Adipose tissue (tissue), 3 donors: ENCODE data around the gene PCGF2. TPM values are rescaled to one million over a fixed set of nuclear protein-coding genes. Genes with fewer than 3 reads are reported as not detected.

Experiments
- H3K27ac ChIP-seq: one replicate; pipeline ENCODE4 v1.5.1; 2013; ENCODE audit warnings: low read depth, low read length
- WGBS, 3 donors: extraction: QIAGEN DNeasy Blood & Tissue Kit; methylation state at CpG; one replicate each; pipeline ENCODE4 v1.1.7; 2013; 5-methylcytosine and 5-hydroxymethylcytosine counted together
- polyA plus RNA-seq, 3 donors: library from polyadenylated mRNA; stranded (reverse); fragments of 200-250 nt; gene quantifications; one replicate each; pipeline ENCODE4 v1.2.3, GENCODE V29; 2013
- donor health status: healthy with polysubstance abuse.
- donor health status: Bipolar disorder and iron deficiency.
- donor health status: healthy.

PCGF2 gene
- polyA plus RNA-seq, 3 donors = 10.9 to 61.1 (median 15.8) TPM

GRCh38 chr17:38709864-38710603 is 38.1 kb downstream of the PCGF2 start:
- WGBS, 3 donors = 70 to 83% (median 78%) methylated on average over 13 of the region's 13 CpGs

DNA sequence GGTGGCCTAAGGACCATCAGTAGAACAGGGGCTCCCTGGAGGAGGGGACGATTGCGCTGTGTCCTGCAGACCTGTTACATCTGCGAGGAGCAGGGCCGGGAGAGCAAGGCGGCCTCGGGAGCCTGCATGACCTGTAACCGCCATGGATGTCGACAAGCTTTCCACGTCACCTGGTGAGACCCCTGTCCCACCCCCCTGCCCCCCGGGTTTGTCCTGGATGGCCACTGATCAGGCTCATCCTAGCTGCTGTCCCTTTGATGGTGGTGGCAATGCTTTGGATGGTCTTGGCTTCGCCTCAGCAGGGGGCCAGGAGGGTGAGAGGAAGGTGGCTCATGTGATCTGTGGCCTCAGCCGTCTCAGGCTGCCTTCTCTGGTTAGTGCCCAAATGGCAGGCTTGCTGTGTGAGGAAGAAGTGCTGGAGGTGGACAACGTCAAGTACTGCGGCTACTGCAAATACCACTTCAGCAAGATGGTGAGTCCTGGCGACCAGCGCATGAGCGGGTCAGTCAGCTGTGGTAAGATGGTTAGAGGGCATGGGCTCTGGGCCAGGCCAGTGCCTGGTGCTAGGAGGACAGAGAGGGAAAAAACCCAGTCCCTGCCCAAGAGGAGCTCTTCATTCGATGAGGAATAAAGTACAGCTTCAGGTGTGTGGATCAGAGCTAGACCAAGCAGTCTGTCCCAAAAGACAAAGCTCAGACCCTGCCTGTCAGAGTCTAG is 38.9 kb downstream of the PCGF2 start:
- WGBS, 3 donors = 90 to 92% (median 92%) methylated on average over 18 of the region's 18 CpGs
- no peak overlapping the region for H3K27ac ChIP-seq

More at GRCh38 chr17:38709864-38710603, 38.1 kb downstream of the PCGF2 start:
- no peak overlapping the region for H3K27ac ChIP-seq

GRCh38 chr17:38707678-38708351 is 40.3 kb downstream of the PCGF2 start:
- no peak overlapping the region for H3K27ac ChIP-seq
- 78 to 81% (median 79%) methylated on average over 21 of the region's 21 CpGs for WGBS, 3 donors

- WGBS, 3 donors = 6 to 17% (median 16%) methylated on average over 20 of the region's 20 CpGs
- no peak overlapping the region for H3K27ac ChIP-seq
Measured at GRCh38 chr17:38706505-38707216, 41.5 kb downstream of the PCGF2 start.

DNA sequence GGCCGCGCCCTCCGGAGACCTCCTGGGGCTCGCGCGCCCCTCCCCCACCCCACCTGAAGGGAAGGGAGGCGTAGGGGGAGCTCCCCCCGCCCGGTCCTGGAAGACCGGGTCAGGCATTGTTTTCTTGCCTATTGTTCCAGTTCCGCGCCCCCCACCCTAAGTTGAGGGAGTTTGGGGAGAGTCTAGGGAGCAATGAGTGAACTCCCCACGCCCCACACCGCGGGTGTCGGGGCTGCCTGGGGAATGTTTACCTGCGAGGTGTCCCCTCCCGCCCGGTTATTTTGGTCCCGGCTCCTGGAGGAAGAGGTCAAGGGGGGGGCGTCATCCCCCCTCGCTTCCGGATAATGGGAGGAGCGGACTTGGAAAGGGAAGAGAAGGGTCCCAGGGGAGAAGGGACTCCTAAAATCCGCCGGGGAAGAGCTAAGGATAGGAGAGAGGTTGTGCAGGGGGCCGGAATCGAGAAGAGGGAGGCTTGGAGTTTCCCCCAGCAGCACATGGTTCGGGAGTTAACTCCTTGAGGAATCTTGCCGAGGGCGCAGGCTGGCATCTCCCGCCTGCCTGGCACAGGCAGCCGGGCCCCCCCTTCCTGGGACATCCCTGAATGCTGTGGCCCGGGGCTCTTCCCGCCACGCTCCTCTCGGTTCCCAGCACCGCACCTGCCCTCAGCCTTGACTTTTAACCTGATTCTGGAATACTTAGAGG is 42.2 kb downstream of the PCGF2 start:
- peak overlapping the region; percentile 25 for H3K27ac ChIP-seq
- WGBS, 3 donors = 0 to 1% (median 1%) methylated on average over 34 to 38 of the region's 38 CpGs

DNA sequence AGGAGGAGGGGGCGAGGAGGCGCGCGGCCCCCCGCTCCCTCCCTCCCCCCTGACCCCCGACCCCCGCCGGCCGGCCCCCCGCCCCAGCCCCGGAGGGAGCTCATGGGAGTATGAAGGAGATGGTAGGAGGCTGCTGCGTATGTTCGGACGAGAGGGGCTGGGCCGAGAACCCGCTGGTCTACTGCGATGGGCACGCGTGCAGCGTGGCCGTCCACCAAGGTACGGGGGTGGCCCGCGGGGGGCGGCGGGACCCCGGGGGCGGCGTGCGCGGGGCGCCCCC is 42.7 kb downstream of the PCGF2 start:
- H3K27ac ChIP-seq = peak overlapping the region; percentile 25
- 0 to 1% (median 0%) methylated on average over 9 to 30 of the region's 32 CpGs for WGBS, 3 donors

- 1% methylated on average over 50 to 93 of the region's 100 CpGs for WGBS, 3 donors
- H3K27ac ChIP-seq = peak within 1 kb of the TSS; percentile 79
Measured at GRCh38 chr17:38704606-38705522, 43.3 kb downstream of the PCGF2 start, which contains the start of gene MLLT6. Gene MLLT6 (plus strand): TSS chr17:38705273. CDS start chr17:38705633, 360 bp downstream.

GRCh38 chr17:38703742-38704605 is 44.2 kb downstream of the PCGF2 start:
- 0 to 1% (median 0%) methylated on average over 46 to 50 of the region's 50 CpGs for WGBS, 3 donors
- H3K27ac ChIP-seq = peak overlapping the region; percentile 79

DNA sequence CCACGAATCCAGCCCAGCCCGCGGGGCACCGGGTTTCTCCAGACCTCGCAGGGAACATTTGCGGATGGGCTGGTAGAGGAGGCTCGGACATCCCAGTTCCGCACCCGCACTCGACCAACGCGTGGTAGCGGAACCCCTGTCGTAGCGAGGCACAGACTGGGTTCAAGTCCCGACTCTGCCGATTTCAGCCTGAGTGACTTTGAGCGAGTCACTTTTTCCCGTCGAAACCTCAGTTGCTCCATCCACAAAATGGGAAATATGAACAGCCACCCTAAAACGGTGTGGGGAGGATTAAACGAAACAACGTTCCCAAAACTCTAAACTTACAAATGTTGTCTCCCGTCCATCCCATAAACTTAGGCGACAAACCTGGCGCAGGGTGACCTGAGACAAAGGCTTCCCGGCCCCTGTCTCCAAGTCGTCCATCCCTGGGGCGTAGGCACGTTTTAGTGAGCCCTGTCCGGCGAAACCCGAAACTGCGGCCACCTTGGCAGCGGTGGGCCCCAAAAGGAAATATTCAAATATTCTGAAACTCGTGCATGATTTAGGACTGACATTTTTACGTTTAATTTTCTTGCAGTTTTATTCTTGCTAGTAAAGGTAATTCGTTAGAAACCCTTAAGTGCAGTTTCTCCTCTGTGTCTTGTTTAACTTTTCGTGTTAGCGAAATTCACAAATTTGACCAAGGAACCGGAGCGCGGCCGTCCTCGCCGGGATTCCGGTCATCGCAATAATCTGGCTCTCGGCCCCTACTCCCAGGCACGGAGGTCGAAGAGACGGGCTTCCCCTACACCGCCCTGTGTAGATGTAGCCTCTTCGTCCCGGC is 45.0 kb downstream of the PCGF2 start:
- 1 to 2% (median 2%) methylated on average over 55 of the region's 55 CpGs for WGBS, 3 donors
- no peak overlapping the region for H3K27ac ChIP-seq

DNA sequence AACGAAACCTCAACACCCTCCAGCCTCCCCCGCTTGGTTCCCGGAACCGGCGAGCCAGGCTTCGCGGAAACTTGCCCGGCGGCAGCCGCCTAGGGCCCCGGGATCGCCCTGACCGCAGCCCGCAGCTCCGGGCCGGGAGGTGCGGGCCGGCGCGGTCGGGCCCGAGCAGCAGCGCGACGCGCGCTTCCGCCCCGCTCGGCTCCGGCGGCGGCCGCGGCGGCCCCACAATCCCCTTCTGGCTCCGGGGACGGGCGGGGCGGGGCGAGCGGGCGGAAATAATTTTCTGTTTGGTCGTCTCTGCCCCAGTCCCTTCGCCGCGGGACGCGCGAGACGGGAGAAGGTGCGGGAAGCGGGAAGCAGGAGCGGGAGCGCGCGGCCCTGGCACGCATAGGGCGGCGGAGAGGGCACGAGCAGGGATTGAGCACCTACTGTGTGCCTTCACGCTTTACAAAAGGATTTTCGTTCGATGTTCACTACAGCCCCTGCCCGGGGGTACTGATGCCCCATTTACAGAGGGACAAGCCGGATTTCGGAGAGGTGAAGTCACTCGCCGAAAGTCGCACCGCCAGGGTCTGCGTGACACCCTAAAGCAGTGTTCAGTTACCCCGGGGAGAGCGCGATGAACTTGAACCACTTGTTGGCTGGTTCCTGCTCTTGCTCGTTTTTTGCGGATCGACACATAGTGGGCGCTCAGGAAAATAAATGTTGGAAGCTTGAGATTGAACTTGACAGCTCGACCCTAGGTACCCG is 45.8 kb downstream of the PCGF2 start:
- peak overlapping the region; percentile 86 for H3K27ac ChIP-seq
- 0 to 1% (median 0%) methylated on average over 65 to 81 of the region's 81 CpGs for WGBS, 3 donors

DNA sequence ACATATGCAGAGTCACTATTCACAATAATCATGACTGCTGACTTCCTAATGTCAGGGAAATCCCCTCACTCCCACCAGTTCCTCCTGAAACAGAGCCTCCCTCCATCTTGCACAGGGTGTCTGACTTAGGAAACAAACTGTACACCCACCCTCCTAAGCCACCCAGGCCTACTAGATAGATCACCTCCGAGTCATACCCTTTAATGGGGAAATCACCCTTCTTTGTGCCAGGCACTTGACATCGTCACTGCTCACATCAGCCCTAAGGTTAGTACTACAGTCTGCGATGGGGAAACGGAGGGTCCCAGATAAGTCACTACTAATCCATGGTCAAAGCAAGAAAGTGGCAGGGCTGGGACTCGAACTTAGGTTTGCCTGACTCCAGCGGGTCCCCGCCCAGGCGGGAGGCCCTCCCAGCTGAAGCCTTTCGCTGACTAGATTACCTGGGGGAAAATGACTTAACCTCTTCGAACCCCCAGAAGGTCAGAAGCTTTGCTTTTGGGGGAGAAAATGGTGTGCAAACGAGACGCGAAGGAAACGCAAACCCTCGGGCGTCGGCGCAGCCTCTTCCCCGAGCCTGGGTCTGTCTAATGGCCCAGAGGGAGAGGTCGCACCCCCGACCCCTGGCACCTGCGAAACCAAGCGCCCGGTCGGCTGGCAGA is 46.5 kb downstream of the PCGF2 start:
- 2 to 3% (median 3%) methylated on average over 25 of the region's 25 CpGs for WGBS, 3 donors
- H3K27ac ChIP-seq = peak overlapping the region; percentile 86

GRCh38 chr17:38698760-38699159 is 49.4 kb downstream of the PCGF2 start:
- 67 to 94% (median 87%) methylated on average over 5 of the region's 5 CpGs for WGBS, 3 donors

DNA sequence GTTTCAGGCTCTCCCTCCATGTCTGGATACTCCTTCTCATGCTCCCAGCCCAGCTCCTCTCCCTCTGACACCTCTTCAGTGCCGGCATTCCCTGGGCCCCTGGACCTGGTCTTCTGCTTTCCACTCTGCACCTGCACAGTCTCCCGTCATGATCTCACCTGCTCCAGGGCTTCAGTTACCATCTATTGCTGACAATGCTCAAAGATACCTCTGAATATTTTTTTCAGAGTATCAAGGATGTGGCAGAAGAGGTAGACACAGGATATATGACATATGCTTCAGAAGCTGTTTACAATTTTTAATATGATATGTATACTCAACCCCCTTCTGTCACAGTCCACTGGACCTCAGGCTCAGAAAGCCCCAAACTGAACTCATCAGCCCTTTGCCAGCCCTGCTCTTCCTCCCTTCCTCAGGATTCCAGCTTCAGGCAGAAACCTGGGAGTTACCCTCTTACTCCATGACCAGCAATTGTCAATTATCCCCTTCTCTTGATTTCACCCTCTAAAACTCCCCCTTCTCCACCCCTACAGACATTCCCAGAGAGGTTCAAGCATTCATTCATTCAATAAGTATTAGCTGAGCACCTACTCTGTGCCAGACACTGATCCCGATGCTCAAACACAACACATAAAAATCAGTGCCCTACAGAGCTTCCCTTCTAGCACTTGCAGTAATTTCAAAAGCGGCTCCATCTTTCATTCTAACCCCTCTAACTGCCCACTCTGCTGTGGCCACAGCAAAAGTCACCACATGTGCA is 50.9 kb downstream of the PCGF2 start:
- no peak overlapping the region for H3K27ac ChIP-seq
- WGBS, 3 donors = 73 to 91% (median 86%) methylated on average over 4 of the region's 4 CpGs

More at GRCh38 chr17:38698760-38699159, 49.4 kb downstream of the PCGF2 start:
- no peak overlapping the region for H3K27ac ChIP-seq
